GM19035 (cell line): ENCODE data around the gene USF1.
"Not testable (repeated sequence)": the region's sequence is repeated elsewhere in the genome, so short reads cannot be mapped to it uniquely, and the experiment has no call there.

ENCODE experiments used
- ATAC-seq: cut with Tn5 transposase; IDR thresholded peaks from one replicate; pipeline ENCODE4 v1.9.1; 2021; ENCODE audit not compliant: unreplicated experiment

Gene USF1

GRCh38 chr1:161048949-161049722 lies 3.4 kb upstream of the USF1 start:
- no peak for ATAC-seq

GRCh38 chr1:161047436-161048420 lies 2.0 kb upstream of the USF1 start:
- ATAC-seq, result no peak

- peak; percentile 42 for ATAC-seq
These were observed 940 bp upstream of the USF1 start for GRCh38 chr1:161046605-161047228.

- peak; percentile 38 for ATAC-seq
These were observed 655 bp downstream of the USF1 start for GRCh38 chr1:161044908-161045735.

GRCh38 chr1:161044535-161044907 lies 1.3 kb downstream of the USF1 start:
- ATAC-seq, result no peak

GRCh38 chr1:161039546-161039945 lies 6.2 kb downstream of the USF1 start:
- no peak for ATAC-seq

GRCh38 chr1:161039154-161039545 lies 6.6 kb downstream of the USF1 start:
- no peak for ATAC-seq

- ATAC-seq, result peak; percentile 90
These were observed 7.1 kb downstream of the USF1 start, which contains the start of gene TSTD1 for GRCh38 chr1:161038523-161039153. Gene TSTD1 (minus strand): TSS chr1:161038964. CDS start chr1:161038889, 75 bp downstream.

GRCh38 chr1:161037661-161038522 lies 7.9 kb downstream of the USF1 start:
- no peak for ATAC-seq

GRCh38 chr1:161033751-161034150 lies 12.0 kb downstream of the USF1 start:
- no peak for ATAC-seq

- no peak for ATAC-seq
These were observed 13.4 kb downstream of the USF1 start for GRCh38 chr1:161032409-161032808.

GRCh38 chr1:161031874-161032273 lies 13.9 kb downstream of the USF1 start:
- no peak for ATAC-seq

- not testable (repeated sequence) for ATAC-seq
These were observed 16.3 kb downstream of the USF1 start for GRCh38 chr1:161029466-161029865.

- ATAC-seq, result not testable (repeated sequence)
These were observed 18.8 kb downstream of the USF1 start for GRCh38 chr1:161026954-161027353.

- ATAC-seq, result not testable (repeated sequence)
These were observed 23.3 kb downstream of the USF1 start for GRCh38 chr1:161022432-161022831.

- ATAC-seq, result no peak
These were observed 23.8 kb downstream of the USF1 start for GRCh38 chr1:161021970-161022353.

- ATAC-seq, result peak; percentile 92
These were observed 24.4 kb downstream of the USF1 start for GRCh38 chr1:161021165-161021969.

GRCh38 chr1:161020509-161021164 lies 25.1 kb downstream of the USF1 start, which contains the start of gene F11R:
Gene F11R (minus strand): TSS chr1:161021152. CDS start chr1:161021073, 79 bp downstream.
- ATAC-seq, result peak; percentile 45
